HuH-7 (cell line): Measurements from ENCODE around the gene CBLB.
"Not testable (repeated sequence)": the region's sequence is repeated elsewhere in the genome, so short reads cannot be mapped to it uniquely, and the experiment has no call there.

Experiments
- DNase-seq: peaks from one replicate; pipeline ENCODE4 v3.0.0; 2011; ENCODE audit warnings: low spot score

CBLB gene

DNA sequence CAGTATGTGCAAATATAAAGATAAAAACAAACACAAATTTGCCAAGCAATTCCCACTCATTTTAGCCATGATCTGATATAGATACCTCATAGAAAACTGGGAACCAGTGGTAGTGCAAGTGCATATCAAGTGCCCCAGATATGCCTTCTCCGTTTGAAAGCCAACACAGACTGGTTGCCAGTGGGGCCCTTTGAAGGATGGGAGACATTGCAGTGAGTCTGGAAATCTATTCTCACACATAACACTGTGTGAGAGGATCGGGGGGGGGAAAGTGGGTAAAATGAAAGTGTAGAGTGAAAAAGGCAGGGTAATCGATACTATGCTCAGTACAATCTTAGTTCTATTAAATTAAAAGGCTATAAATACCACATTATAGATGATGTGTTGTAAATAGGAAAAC, 83.0 kb downstream of the CBLB start:
- DNase-seq = no peak

DNA sequence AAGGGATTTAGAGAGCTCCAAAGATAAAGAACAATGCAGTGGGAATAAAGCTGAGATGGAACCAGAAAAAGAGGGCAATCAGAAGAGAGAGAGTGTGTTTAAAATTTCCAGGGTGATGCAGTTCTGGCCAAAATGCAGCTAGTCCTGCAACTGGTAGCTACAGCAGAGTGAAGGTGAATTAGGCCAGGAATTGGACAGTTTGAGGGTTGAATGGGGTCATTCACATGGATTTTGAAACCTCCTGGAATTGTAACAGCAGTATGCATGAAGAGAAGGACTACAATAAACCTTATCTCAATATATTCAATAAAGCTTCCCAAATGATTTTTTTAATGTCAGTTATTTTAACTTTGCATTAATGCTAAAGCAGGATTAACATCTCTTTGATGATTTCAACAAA, 85.2 kb downstream of the CBLB start:
- DNase-seq = no peak

DNA sequence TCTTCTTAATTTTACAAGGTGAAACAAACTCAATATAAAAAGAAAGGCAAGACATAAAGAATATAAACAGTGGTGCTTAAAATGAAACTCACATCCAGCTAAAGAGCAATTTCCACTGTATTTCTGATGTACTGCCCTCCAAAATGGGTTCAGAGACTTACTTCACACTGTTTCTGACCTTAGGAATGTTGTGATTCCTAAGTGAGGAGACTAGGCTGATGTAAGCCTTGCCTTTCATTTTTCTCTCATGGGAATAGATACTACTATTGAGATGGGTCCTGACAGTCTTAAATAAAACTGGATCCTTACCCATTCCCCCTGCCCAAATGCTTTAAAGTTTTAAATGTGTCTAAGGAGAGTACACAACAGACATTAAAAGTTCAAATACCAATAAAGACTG, 86.9 kb downstream of the CBLB start:
- no peak for DNase-seq

DNA sequence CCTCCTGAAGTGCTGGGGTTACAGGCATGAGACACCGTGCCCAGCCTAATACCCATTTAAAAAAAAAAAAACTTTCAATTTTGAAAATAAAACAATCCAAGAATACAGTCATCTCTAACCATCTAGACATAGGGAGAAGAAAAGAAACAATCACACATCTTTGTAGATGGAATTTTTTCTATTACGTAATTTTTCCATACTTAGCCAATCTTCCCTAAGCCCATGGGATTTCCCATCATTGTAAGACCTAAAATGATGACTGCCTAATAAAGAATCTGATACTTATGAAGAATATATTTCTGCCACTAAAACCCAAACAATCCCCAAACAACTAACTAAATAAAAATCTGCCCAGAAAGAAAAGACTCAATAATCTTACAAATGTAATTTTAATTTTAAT, 88.7 kb downstream of the CBLB start:
- no peak for DNase-seq

DNA sequence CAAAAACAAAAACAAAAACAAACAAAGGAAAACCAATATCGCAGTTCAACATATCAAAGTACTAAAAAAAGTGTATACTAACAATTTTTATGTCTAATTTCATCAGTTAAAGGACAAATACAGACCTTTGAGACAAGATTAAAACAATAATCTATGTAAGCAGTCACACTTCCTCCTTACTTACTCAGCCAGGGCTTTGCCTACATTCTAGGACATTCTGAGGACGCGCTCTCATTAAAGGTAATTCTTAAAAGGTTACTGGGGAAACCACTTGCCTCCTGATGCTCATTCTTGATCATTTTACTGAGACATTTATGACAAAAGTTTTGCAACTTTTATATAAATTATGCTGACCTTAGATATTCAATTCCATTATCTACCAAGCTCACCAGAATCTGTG, 93.4 kb downstream of the CBLB start:
- no peak for DNase-seq

DNA sequence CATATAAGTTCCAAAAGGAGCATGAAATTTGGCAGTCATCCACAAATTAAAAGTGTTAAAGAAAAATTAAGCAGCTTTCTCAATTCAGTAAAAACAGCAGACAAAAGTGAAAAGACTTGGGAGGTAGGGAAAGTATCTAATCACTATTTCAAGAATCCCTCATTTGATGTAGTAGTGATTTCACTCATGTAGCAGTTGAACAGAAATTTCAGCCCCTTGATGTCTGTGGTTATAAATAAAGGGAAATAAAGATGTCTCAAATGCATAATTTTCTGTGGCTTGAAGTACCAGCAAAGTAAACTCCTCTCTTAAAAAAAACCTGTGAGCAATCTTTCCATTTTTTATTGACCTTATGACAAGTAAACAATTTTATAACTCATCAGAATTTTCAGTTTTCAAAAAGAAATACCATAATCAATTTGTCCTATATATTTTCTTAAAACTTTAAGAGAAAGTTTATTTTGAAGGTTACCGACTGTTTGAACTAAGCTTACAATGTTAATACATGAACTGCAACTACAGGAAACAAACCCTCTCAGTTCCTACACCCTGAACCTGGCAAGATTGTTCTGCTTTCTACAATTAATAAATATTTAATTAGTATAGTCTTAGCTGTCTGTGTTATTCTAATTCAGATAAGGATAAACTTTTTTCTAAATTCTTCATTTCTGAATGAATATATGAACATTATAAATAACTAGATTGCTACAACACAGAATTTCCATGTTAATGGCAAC, 94.2 kb downstream of the CBLB start:
- no peak for DNase-seq

DNA sequence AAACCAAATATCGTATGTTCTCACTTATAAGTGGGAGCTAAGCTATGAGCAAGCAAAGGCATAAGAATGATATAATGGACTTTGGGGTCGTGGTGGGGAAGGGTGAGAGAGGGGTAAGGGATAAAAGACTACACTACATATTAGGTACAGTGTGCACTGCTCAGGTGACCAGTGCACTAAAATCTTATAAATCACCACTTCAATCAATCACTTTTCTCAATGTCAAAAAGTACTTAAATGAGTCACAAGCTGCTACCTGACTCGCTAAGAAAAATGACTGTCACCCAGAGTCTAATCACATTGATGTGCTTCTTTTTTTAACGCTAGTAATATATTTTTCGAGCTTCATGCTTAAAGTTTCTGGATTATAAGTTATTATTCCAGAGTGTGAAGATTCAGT, 95.5 kb downstream of the CBLB start:
- no peak for DNase-seq

DNA sequence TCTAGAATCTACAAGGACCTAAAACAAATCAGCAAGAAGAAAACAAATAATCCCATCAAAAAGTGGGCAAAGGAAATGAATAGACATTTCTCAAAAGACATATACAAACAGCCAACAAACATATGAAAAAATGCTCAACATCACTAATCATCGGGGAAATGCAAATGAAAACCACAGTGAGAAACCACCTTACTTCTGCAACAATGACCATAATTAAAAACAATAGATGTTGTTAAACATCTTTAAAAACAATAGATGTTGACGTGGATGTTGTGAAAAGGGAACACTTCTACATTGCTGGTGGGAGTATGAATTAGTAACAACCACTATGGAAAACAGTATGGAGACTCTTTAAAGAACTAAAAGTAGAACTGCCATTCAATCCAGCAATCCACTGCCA, 96.2 kb downstream of the CBLB start:
- DNase-seq = no peak

DNA sequence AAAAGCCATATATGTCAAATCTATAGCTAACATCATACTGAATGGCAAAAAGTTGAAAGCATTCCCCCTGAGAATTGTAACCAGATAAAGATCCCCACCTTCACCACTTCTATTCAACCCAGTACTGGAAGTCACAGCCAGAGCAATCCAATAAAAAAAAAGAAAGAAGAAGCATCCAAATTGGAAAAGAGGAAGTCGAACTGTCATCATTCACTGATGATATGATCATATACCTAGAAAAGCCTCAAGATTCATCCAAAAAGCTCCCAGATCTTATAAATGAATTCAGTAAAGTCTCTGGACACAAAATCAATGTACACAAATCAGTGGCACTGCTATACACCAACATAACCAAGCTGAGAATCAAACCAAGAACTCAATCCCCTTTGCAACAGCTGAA, 97.4 kb downstream of the CBLB start:
- DNase-seq = no peak

DNA sequence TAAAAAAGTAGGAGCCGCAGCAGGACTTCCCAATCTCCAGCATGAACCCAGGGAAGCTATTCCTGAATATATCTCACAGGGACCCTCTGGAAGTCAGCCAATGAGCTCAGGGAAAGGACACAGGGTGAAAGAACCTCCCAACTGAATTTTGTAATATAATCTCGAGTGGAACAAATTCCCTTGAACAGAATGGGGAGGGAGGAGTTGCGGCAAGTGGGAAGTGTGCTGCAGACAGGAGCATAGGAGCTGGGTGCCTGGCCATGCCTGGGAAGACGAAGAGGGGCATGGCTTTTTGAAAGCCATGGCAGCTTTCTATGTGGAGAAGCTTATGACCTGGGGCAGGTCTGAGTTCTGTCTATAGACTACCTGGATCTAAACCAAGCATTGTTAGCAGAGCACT, 98.4 kb downstream of the CBLB start:
- no peak for DNase-seq

DNA sequence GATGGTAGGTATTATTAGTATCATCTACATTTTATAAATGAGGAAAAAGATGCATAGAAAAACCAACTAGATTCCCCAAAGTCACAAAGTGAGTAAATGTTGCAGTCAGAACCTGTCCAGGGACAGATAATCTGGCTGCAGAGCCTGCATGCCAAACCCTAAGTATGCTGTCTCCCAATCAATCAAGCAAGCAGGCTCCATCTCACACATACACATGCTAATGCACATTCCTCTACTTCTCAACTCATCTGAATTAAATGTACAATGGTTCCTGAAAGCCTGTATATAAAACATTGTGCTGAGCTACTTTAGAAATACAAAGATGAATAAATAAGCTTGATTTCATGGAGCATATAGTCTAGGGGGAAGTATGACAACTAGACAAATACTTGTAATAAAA, 101.0 kb downstream of the CBLB start:
- DNase-seq = no peak

DNA sequence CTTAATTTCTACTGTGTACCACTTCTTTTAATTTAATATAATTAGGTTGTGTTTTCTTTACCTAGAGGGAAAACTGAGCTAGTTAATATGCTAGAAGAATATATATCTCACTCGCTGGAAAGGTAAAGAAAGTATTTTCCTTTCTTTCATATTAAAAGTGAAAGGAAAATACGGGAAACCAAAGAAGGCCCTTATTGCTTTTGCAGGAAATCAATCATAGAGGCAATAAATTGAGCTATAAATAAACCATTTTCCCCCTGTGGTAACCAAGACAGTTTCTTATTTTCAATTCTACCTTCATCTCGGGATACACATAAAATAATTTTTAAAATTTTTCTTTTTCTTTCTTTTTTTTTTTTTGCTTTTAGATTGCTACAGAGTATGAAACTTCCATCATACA, 101.6 kb downstream of the CBLB start:
- no peak for DNase-seq

DNA sequence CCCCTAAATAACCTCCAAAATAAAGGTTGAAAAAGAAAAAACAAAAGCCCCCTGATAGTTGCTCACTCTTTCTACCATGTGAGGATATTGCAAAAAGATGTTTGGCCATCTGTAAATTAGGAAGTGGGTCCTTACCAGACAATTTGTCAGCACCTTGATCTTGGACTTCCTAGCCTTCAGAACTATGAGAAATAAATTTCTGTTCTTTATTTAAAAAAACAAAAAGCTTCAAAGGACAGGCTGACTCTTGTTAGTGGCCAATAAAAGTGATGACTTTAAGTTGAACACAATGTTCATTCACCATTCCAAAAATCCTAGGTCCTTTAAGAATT, 103.5 kb downstream of the CBLB start:
- no peak for DNase-seq

DNA sequence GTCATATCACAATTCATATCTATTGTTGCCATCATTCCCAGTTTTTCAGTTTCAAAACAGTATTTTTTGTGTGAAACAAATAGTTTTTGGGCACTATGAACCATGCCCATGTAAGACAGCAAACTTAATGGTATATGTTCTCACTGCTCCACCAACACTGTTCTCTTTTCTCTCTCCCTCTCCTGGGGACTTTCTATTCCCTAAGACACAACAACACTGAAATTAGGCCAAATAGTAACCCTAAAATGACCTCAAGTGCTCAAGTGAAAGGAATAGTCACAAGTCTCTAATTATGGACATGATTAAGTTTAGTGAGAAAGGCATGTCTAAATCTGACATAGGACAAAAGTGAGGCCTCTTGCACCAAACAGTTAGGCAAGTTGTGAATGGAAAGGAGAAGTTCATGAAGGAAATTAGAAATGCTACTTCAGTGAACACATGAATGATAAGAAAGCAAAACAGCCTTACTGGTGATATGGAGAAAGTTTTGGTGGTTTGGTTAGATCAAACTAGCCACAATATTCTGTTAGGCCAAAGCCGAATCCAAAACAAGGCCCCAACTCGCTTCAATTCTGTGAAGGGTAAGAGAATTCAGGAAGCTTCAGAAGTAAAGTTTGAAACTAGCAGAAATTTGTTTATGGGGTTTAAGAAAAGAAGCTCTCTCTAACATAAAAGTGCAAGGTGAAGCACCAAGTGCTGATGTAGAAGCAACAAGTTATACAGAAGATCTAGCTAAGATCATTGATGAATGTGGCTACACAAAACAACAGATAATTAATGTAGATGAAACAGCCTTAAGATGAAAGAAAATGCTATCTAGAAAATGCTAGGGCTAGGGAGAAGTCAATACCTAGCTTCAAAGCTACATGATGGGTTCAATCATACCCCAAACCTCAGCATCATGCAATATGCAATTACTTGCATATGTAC, 104.2 kb downstream of the CBLB start:
- no peak for DNase-seq

DNA sequence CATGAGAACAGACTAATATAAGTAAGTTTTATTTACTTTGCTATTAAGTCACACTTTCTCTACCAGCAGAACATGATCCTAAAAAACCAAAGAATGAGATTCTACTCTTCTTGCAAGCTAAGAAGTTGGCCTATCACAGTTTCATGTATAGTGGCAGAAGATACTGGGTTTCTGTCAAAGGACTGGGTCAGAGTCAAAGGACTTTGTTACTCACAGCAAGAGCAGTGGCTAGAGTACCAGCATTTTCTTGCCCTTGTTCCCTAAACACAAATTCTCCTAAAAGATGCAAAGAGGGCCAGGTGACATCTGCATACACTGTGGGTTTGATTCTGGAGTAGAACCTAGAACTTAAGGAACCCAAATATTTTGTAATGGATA, 105.2 kb downstream of the CBLB start:
- DNase-seq = no peak

DNA sequence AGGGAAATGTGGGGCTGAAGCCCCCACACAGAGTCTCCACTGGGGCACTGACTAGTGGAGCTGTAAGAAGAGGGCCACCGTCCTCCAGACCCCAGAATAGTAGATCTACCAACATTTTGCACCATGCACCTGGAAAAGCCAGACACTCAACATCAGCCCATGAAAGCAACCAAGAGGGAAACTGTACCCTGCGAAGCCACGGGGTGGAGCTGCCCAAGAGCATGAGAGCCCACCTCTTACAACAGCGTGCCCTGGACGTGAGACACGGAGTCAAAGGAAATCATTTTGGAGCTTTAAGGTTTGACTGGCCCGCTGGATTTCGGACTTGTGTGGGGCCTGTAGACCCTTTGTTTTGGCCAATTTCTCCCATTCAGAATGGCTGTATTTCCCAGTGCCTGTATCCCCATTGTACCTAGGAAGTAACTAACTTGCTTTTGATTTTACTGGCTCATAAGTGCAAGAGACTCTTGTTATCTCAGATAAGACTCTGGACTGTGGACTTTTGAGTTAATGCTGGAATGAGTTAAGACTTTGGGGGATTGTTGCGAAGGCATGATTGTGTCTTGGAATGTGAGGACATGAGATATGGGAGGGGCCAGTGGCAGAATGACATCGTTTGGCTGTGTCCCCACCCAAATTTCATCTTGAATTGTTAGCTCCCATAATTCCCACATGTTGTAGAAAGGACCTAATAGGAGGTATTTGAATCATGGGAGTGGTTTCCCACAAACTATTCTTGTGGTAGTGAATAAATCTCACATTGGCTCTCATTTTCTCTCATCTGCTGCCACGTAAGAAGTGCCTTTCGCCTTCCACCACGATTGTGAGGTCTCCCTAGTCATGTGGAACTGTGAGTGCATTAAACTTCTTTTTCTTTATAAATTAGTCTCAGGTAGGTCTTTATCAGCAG, 105.8 kb downstream of the CBLB start:
- no peak for DNase-seq

DNA sequence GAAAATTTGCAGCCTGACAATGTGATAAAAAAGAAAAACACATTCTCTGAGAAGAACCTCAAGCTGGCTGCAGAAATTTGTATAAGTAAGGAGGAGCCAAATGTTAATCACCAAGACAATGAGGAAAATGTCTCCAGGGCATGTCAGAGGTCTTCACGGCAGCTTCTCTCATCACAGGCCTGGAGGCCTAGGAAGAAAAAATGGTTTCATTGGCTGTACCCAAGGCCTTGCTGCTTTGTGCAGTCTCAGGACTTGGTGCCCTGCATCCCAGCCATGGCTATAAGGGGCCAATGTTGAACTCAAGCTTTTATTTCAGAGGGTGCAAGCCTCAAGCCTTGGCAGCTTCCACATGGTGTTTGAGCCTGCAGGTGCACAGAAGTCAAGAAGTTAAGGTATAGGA, 106.6 kb downstream of the CBLB start:
- DNase-seq = not testable (repeated sequence)

DNA sequence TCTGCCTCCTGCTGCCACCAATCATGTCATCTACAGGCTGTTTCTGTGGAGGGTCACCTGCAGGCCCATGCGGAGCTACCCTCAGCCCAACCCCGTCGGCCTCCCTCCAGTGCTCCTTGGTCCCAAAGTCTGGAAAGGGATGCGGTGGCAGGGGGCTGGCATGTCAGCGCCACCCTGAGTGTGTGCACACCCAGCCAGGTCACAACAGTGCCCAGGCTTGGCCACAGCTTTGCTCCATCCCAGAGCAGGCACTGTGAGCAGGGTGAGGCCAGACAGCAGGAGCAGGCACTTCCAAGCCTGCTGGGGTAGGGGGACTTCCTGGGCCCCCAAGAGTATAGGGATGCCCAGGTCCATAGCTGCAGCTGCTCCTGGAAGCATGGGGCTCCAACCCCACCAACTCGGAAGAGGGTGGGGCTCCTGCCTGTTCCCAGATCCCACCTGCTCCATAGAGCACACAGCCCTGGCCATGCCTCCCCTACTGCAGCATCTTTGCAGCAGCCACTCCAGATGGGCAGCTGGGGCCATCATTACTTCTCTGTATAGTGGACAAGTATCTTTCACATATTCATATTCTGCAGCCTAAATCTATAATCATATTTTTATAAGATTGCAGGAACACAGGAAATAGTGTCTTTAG, 109.3 kb downstream of the CBLB start:
- no peak for DNase-seq

DNA sequence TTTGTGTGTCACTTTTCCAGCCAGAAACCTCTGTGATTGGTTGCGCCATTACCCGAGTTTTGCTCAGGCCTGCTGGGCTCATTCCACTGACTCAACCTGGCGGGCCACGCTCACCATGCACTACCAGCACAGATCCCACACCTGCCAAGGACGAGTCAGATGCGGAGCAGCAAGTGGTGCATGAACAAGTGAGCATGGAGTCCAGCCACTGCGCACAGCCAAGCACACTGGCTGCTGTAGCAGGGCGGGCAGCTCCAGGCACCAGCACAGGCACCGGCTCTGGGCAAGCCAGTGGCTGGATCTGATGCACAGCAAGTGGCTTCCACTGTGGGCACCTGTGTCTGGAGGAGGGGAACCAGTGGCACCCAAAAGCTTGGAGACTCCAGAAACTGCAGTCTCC, 110.4 kb downstream of the CBLB start:
- DNase-seq = no peak

DNA sequence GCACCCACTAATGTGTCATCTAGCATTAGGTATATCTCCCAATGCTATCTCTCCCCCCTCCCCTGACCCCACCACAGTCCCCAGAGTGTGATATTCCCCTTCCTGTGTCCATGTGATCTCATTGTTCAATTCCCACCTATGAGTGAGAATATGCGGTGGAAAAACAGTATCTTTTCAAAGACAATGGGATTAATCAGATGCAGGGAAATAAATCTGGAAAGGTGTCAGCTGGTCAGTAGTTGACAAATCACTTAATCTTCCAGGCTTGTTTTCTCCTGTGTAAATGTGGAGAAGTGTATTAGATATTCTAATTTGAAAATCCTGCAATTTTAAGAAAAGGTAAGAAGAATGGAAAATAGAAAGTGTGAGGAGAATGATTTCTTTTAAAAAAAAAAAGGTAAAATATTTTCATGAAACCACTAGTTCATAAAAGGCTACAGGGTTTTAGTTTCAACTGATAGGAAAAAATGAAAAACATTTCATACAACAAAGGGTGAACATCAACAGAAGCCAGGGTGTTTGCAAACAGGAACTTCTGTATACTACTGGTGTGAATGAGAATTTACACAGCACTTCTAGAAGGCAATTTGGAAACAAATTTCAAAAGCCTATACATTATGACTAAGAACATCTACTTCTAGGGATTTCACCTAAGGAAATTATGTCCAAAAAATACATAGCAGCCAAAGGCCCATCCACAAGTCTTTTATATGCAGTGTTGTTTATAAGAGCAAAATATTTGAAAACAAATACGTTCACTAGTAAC, 113.5 kb downstream of the CBLB start:
- no peak for DNase-seq

DNA sequence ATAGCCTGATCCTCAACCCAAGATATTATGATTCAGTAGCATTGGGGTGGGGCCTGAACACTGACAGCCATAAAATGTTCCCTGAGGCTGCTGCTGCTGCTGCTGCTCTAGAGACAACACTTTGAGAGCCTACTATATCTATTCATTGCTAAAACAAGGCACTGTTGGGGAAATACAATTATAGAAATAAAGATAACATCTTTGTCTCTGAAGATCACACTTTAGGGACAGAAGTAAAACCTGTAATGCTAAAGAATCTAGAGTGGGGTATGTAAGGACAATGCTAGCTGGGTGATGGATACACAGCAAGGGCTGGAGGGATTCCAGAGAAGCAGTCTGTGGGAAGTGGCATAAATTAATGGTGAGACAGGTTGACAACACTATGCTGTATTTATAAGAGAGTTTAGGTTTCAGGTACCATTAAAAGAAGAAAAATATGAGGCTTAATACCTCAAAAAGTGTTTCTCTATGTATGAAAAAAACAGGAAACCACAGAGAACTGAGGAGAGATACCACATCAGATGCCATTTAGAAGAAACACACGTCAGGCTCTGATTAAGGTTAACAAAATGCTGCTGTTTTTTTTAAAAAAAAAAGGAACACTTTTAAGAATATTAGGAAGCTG, 115.9 kb downstream of the CBLB start:
- DNase-seq = no peak
